Upper lobe of left lung (tissue), 4 donors: Measurements from ENCODE around the gene RPS6KA5.

Source experiments
- CTCF ChIP-seq, 6 experiments: fragments of 450-650 bp in 4 of 6; fragments of 200-600 bp in 2 of 6; sonication (generic) in 2 of 6; IDR thresholded peaks; one replicate each; pipeline ENCODE4 v1.5.1; 2016 to 2019; ENCODE audit warnings: antibody characterized with exemption in 6 of 6
- POLR2A ChIP-seq, 4 donors: fragments of 450-650 bp; IDR thresholded peaks; one replicate each; pipeline ENCODE4 v1.5.1; 2016 to 2017; ENCODE audit warnings: antibody characterized with exemption in 4 of 4, mild to moderate bottlenecking in 2 of 4

- TF ChIP-seq CTCF (IDR thresholded peaks at IDR 0.05) (no peak), POLR2A (IDR thresholded peaks at IDR 0.05) (no peak)
Measured at GRCh38 chr14:90971687-90972086, 88.8 kb downstream of the RPS6KA5 start.
